GM12878 (cell line): ENCODE data around the gene TUBA1A. TPM values are rescaled to one million over a fixed set of nuclear protein-coding genes. Genes with fewer than 3 reads are reported as not detected.

Source experiments
- ATAC-seq: fragments of 200-7000 bp; cut with Tn5 transposase; 3 replicates; pipeline ENCODE4 v1.9.1; 2020; ENCODE audit warnings: mild to moderate bottlenecking, moderate library complexity
- BruUV-seq: library from RNA; stranded (reverse); fragments of 400-500 nt; replicated peaks from 2 replicates; lab custom pipeline; 2021; lab: Mats Ljungman, UMichigan
- CTCF ChIA-PET: fragments of 300-600 bp; sonication (Branson Sonifier 250); formaldehyde crosslinking; extraction: SDS; loops from one replicate; lab custom pipeline; 2021; ENCODE audit warnings: inconsistent platforms; lab: Yijun Ruan, JAX
- POLR2A ChIA-PET: fragments of 350-600 bp; formaldehyde crosslinking; extraction: SDS; loops from one replicate; lab custom pipeline; 2021; ENCODE audit warnings: inconsistent platforms; lab: Charles Lee
- RAD21 ChIA-PET: fragments of 300-600 bp; sonication (Branson Sonifier 250); formaldehyde crosslinking; loops from one replicate; lab custom pipeline; 2023; ENCODE audit warnings: antibody characterized with exemption; ENCODE audit not compliant: unreplicated experiment; lab: Charles Lee
- SMC1A ChIA-PET: fragments of 300-600 bp; sonication (Branson Sonifier 250); formaldehyde crosslinking; loops from one replicate; lab custom pipeline; 2023; ENCODE audit not compliant: unreplicated experiment, uncharacterized antibody; lab: Charles Lee
- DNase-seq: peaks from one replicate; pipeline ENCODE4 v3.0.0-alpha.2; 2011; ENCODE audit warnings: low read depth, low spot score
- FAIRE-seq: peaks from 3 replicates; lab custom pipeline; 2011; peaks lifted over from hg19 to GRCh38; lab: Jason Lieb, UNC
- H2AFZ ChIP-seq: 2 replicates; pipeline ENCODE4 v1.6.0; 2011; ENCODE audit warnings: low read depth, low read length, control low read depth; ENCODE audit not compliant: control insufficient read depth
- H3K27ac ChIP-seq: 2 replicates; pipeline ENCODE4 v1.5.1; 2011; ENCODE audit warnings: control low read depth; ENCODE audit not compliant: control insufficient read depth, insufficient read depth
- H3K27me3 ChIP-seq, 2 experiments: replicated peaks in 1 of 2; 2 replicates each; pipeline versions ENCODE4 v1.6.0 to v1.6.1; 2011; ENCODE audit warnings: low read length in 1 of 2; ENCODE audit not compliant: control insufficient read depth in 2 of 2, insufficient read depth in 2 of 2
- H3K36me3 ChIP-seq, 2 experiments: 2 replicates each; pipeline ENCODE4 v1.5.1; 2011; ENCODE audit warnings: low read length in 1 of 2; ENCODE audit not compliant: control insufficient read depth in 2 of 2, insufficient read depth in 2 of 2
- H3K4me1 ChIP-seq: 2 replicates; pipeline ENCODE4 v1.6.1; 2011; ENCODE audit warnings: mild to moderate bottlenecking, low read length, moderate library complexity, mixed read lengths; ENCODE audit not compliant: control insufficient read depth, insufficient read depth
- H3K4me2 ChIP-seq: 2 replicates; pipeline ENCODE4 v1.6.0; 2011; ENCODE audit warnings: control low read depth; ENCODE audit not compliant: control insufficient read depth, insufficient read depth
- H3K4me3 ChIP-seq: fragments of 200-600 bp; sonication (generic); 2 replicates; pipeline ENCODE4 v1.5.1; 2016
- H3K79me2 ChIP-seq: 2 replicates; pipeline ENCODE4 v1.6.0; 2011; ENCODE audit warnings: low read length; ENCODE audit not compliant: control insufficient read depth, insufficient read depth
- H3K9ac ChIP-seq: 2 replicates; pipeline ENCODE4 v1.8.0; 2011; ENCODE audit warnings: low read length, control low read depth, mixed read lengths; ENCODE audit not compliant: control insufficient read depth, insufficient read depth
- H3K9me3 ChIP-seq: replicated peaks from 3 replicates; pipeline ENCODE4 v1.5.1; 2011; ENCODE audit warnings: mild to moderate bottlenecking, low read length; ENCODE audit not compliant: control insufficient read depth, insufficient read depth
- H4K20me1 ChIP-seq: 2 replicates; pipeline ENCODE4 v1.6.0; 2011; ENCODE audit not compliant: control insufficient read depth, insufficient read depth
- FOXM1 ChIP-seq: IDR thresholded peaks from 2 replicates; pipeline ENCODE4 v1.6.1; 2012; ENCODE audit warnings: low read depth, mild to moderate bottlenecking, inconsistent platforms, low read length, moderate library complexity
- YY1 ChIP-seq: IDR thresholded peaks from 2 replicates; pipeline ENCODE4 v1.6.1; 2011; ENCODE audit warnings: low read depth, mild to moderate bottlenecking, low read length
- WGBS: methylation state at CpG from one replicate; pipeline ENCODE4 v1.1.6; 2016; ENCODE audit warnings: low lambda C conversion rate; ENCODE audit not compliant: insufficient replicate concordance, insufficient coverage; ENCODE audit errors: missing lambda C conversion rate; 5-methylcytosine and 5-hydroxymethylcytosine counted together
- in situ Hi-C: fragments of 300-500 bp; cut with MboI; formaldehyde crosslinking; loops from 9 replicates; pipeline ENCODE4 v1.14.3; 2018; ENCODE audit warnings: mixed read lengths
- intact Hi-C: fragments of 100-400 bp; cut with micrococcal nuclease; formaldehyde crosslinking; loops from one replicate; pipeline ENCODE4 v1.14.2; 2022; ENCODE audit not compliant: unreplicated experiment
- polyA plus RNA-seq, 11 experiments: library from polyadenylated mRNA; depleted of rRNA in 4 of 11; unstranded in 6 of 11; stranded (reverse) in 5 of 11; fragments of >200 nt; fragmentation: Nextera tagmentation in 4 of 11; fragmentation: Illumina TruSeq in 1 of 11; extraction: Ambion mirVana in 4 of 11; extraction: Trizol in 1 of 11; gene quantifications; 1 replicate in 1 of 11; 2 replicates in 10 of 11; pipeline versions ENCODE4 v1.2.1 to v1.2.3, GENCODE V29; 2011 to 2016; ENCODE audit warnings: inconsistent platforms in 2 of 11, missing spikeins in 2 of 11, low read depth in 1 of 11
- total RNA-seq, 4 experiments: library from RNA; depleted of rRNA in 3 of 4; stranded (reverse); fragments of >200 nt in 3 of 4; fragmentation: Illumina TruSeq in 1 of 4; extraction: Trizol in 1 of 4; gene quantifications; 2 replicates each; pipeline versions ENCODE4 v1.2.1 to v1.2.3, GENCODE V29; 2013 to 2021
- TF ChIP-seq, protein P1 (sequence below): fragments of 450-650 bp; IDR thresholded peaks from 2 replicates; pipeline ENCODE4 v1.6.1; 2016; ENCODE audit warnings: mild to moderate bottlenecking
- TF ChIP-seq, protein P2 (sequence below): IDR thresholded peaks from 2 replicates; pipeline ENCODE4 v1.6.1; 2011; ENCODE audit warnings: low read depth, mild to moderate bottlenecking, low read length, moderate library complexity, borderline replicate concordance; ENCODE audit errors: extremely low read depth

The TUBA1A gene
- total and polyA plus RNA-seq, 10 of the 15 experiments (the other 5 are each of a cell fraction or from before 2014, with no cell fraction given): 129 to 496 (median 249) TPM

DNA sequence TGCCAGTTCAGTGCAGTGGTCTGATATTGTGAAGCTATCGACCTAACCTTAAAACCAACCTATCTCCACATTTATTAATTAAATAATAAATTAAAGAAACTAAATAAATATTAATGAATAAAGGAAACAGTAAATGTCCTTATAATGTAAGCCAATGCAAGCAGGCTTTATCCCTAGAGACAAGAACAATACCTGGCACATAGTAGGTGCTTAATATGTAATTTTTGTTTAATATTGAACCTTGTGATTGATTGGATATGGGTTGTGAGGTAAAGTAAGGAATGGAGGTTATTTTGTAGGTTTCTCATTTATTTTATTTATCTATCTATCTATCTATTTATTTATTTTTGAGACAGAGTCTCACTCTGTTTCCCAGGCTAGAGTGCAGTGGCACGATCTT lies 49.9 kb downstream of the TUBA1A start:
- Histone ChIP-seq H3K4me2 (no peak overlapping the region), H3K27me3 (no peaks in the 10 kb centered on the region), H2AFZ (no peak overlapping the region), H3K27ac (no peak overlapping the region), H4K20me1 (no peaks in the 10 kb centered on the region), H3K9me3 (no peaks in the 10 kb centered on the region), H3K9ac (no peak overlapping the region), H3K36me3 (no peaks in the 10 kb centered on the region; a peak in 1 of 4 replicates), H3K4me1 (peaks cover under 1% of the 10 kb centered on the region; the same call in 1 of the 2 replicates), H3K4me3 (no peak overlapping the region), H3K79me2 (peaks cover 1% of the 10 kb centered on the region)
- ATAC-seq (no peak), FAIRE-seq (no peak), DNase-seq (no peak)
- ChIA-PET CTCF (interaction anchor here (1.2 to 2.4 kb wide), 4 partner anchors 9 to 51 kb away, joined by 3 to 8 read pairs (median 4); no protein-coding TSS in a partner anchor), POLR2A (interaction anchor here (0.8 to 1.5 kb wide), 2 partner anchors 9 to 21 kb away, joined by 3 read pairs; no protein-coding TSS in a partner anchor), SMC1A (interaction anchor here (0.8 kb wide), 1 partner anchor 61 kb away, joined by 3 read pairs; no protein-coding TSS in a partner anchor), RAD21 (no interaction called here)
- TF ChIP-seq, protein P1, sequence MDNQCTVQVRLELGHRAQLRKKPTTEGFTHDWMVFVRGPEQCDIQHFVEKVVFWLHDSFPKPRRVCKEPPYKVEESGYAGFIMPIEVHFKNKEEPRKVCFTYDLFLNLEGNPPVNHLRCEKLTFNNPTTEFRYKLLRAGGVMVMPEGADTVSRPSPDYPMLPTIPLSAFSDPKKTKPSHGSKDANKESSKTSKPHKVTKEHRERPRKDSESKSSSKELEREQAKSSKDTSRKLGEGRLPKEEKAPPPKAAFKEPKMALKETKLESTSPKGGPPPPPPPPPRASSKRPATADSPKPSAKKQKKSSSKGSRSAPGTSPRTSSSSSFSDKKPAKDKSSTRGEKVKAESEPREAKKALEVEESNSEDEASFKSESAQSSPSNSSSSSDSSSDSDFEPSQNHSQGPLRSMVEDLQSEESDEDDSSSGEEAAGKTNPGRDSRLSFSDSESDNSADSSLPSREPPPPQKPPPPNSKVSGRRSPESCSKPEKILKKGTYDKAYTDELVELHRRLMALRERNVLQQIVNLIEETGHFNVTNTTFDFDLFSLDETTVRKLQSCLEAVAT: no peak
- TF ChIP-seq FOXM1: no peak
- TF ChIP-seq, protein P2, sequence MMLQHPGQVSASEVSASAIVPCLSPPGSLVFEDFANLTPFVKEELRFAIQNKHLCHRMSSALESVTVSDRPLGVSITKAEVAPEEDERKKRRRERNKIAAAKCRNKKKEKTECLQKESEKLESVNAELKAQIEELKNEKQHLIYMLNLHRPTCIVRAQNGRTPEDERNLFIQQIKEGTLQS: no peak
- TF ChIP-seq YY1: no peak
- intact Hi-C loops: loop anchor here (2.0 kb wide), 1 partner anchor 52 kb away; no protein-coding TSS in a partner anchor
- in situ Hi-C loops: no loop called here
- 71% methylated on average over 2 of the region's 2 CpGs for WGBS
- no TSS peak for BruUV-seq
